Body of pancreas (tissue), 4 donors: Measurements from ENCODE around the gene RASA2.

ENCODE experiments used
- CTCF ChIP-seq, 7 experiments: fragments of 450-650 bp in 4 of 7; fragments of 200-600 bp in 3 of 7; sonication (generic) in 3 of 7; IDR thresholded peaks; one replicate each; pipeline ENCODE4 v1.5.1; 2016 to 2019; ENCODE audit warnings: antibody characterized with exemption in 7 of 7
- POLR2A ChIP-seq, 3 donors: fragments of 450-650 bp; IDR thresholded peaks; one replicate each; pipeline ENCODE4 v1.6.1; 2016; ENCODE audit warnings: antibody characterized with exemption in 3 of 3, mild to moderate bottlenecking in 2 of 3

GRCh38 chr3:141484701-141485287 lies 2.0 kb upstream of the RASA2 start:
- TF ChIP-seq CTCF (IDR thresholded peaks at IDR 0.05) = no peak
- no peak for TF ChIP-seq POLR2A (IDR thresholded peaks at IDR 0.05)
